Renal cortical epithelial cell (primary cell): ENCODE data around the gene WNT7A. TPM values are rescaled to one million over a fixed set of nuclear protein-coding genes. Genes with fewer than 3 reads are reported as not detected.

ENCODE experiments used
- DNase-seq: peaks from one replicate; pipeline ENCODE4 v3.0.0-alpha.2; 2011; ENCODE audit warnings: low read depth
- total RNA-seq: library from RNA; depleted of rRNA; stranded (reverse); fragments of >200 nt; gene quantifications from 2 replicates; pipeline ENCODE4 v1.2.3, GENCODE V29; 2014

Gene WNT7A
- total RNA-seq, 1 donor from 2014 or later, result 23.1 TPM

GRCh38 chr3:13792512-13793371 is 87.1 kb downstream of the WNT7A start:
- no peak for DNase-seq

GRCh38 chr3:13792051-13792490 is 87.8 kb downstream of the WNT7A start:
- DNase-seq, result no peak

GRCh38 chr3:13791198-13792050 is 88.4 kb downstream of the WNT7A start:
- DNase-seq, result no peak

GRCh38 chr3:13790376-13791197 is 89.3 kb downstream of the WNT7A start:
- DNase-seq, result no peak

- DNase-seq, result no peak
These were observed 91.1 kb downstream of the WNT7A start for GRCh38 chr3:13788522-13789424.

GRCh38 chr3:13787533-13788132 is 92.2 kb downstream of the WNT7A start:
- no peak for DNase-seq

- no peak for DNase-seq
These were observed 93.1 kb downstream of the WNT7A start for GRCh38 chr3:13786811-13787210.

GRCh38 chr3:13785853-13786436 is 93.9 kb downstream of the WNT7A start:
- no peak for DNase-seq

GRCh38 chr3:13785351-13785750 is 94.5 kb downstream of the WNT7A start:
- DNase-seq, result no peak

- no peak for DNase-seq
These were observed 96.4 kb downstream of the WNT7A start for GRCh38 chr3:13783476-13783875.

GRCh38 chr3:13782501-13782900 is 97.4 kb downstream of the WNT7A start:
- no peak for DNase-seq

- no peak for DNase-seq
These were observed 98.5 kb downstream of the WNT7A start for GRCh38 chr3:13781417-13781816.

GRCh38 chr3:13780432-13781176 is 99.3 kb downstream of the WNT7A start:
- no peak for DNase-seq

GRCh38 chr3:13776253-13777050 is 103.4 kb downstream of the WNT7A start:
- DNase-seq, result no peak

- no peak for DNase-seq
These were observed 106.8 kb downstream of the WNT7A start for GRCh38 chr3:13772885-13773745.

- DNase-seq, result no peak
These were observed 107.5 kb downstream of the WNT7A start for GRCh38 chr3:13772321-13772745.

GRCh38 chr3:13771496-13771895 is 108.4 kb downstream of the WNT7A start:
- no peak for DNase-seq
